ENCODE data around the gene TNIP2.

GRCh38 chr4:2757426-2757825, 1.3 kb upstream of the TNIP2 start:
- TF ChIP-seq CTCF (IDR thresholded peaks at IDR 0.05; ENCODE audit: poor library complexity) (no peak), EZH2phosphoT487 (IDR thresholded peaks at IDR 0.05; ENCODE audit: low read depth, severe bottlenecking, unreplicated experiment) (no peak)

Data from hepatocyte (in vitro differentiated cells).